AG09319 (cell line): ENCODE measurements around the gene KRT6B.

Experiments
- DNase-seq: peaks from one replicate; pipeline ENCODE4 v3.0.0-alpha.2; 2010; ENCODE audit warnings: low read depth; ENCODE audit errors: extremely low read depth
- TF ChIP-seq, protein P1 (sequence below): IDR thresholded peaks from 2 replicates; pipeline ENCODE4 v1.5.1; 2011; ENCODE audit warnings: low read depth, mild to moderate bottlenecking, inconsistent platforms, low read length, moderate library complexity

KRT6B gene

DNA sequence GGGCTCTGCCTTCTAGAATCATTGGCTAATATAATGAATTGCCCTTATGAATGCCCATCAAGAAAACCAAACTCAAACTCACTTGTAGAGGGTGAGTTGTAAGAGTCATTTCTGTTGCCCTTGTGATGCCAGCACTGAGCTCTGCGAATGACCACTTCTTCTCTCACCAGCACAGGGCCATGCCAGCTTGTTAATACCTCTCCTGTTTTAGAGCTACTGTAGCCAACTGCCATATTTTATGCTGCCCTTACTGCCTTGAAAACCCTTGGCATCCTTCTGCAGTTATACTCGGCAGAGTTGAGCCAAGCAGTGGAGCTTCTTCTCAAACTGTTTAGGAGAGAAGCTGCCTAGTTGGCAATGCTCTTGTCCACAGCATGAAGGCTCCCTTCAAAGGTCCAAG, 25.9 kb downstream of the KRT6B start:
- DNase-seq, result no peak
- TF ChIP-seq, protein P1, sequence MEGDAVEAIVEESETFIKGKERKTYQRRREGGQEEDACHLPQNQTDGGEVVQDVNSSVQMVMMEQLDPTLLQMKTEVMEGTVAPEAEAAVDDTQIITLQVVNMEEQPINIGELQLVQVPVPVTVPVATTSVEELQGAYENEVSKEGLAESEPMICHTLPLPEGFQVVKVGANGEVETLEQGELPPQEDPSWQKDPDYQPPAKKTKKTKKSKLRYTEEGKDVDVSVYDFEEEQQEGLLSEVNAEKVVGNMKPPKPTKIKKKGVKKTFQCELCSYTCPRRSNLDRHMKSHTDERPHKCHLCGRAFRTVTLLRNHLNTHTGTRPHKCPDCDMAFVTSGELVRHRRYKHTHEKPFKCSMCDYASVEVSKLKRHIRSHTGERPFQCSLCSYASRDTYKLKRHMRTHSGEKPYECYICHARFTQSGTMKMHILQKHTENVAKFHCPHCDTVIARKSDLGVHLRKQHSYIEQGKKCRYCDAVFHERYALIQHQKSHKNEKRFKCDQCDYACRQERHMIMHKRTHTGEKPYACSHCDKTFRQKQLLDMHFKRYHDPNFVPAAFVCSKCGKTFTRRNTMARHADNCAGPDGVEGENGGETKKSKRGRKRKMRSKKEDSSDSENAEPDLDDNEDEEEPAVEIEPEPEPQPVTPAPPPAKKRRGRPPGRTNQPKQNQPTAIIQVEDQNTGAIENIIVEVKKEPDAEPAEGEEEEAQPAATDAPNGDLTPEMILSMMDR, result no peak

DNA sequence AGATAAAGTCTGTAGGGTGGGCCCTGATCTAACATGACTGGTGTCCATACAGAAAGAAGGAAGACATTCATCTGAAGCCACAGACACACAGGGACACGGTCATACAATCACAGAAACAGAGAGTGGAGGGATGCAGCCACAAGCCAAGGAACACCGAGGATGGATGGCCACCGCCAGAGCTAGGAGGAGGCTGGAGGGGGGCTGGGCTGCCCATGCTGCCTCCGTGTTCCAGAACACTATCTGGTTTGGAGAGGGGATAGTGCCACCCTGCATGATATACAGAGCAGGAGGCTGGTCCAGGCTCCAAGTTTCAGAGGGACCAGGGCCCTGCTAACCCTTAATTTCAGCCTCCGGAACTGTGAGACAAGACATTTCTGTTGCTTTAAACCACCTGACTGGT, 26.5 kb downstream of the KRT6B start:
- TF ChIP-seq, protein P1, result no peak
- no peak for DNase-seq

DNA sequence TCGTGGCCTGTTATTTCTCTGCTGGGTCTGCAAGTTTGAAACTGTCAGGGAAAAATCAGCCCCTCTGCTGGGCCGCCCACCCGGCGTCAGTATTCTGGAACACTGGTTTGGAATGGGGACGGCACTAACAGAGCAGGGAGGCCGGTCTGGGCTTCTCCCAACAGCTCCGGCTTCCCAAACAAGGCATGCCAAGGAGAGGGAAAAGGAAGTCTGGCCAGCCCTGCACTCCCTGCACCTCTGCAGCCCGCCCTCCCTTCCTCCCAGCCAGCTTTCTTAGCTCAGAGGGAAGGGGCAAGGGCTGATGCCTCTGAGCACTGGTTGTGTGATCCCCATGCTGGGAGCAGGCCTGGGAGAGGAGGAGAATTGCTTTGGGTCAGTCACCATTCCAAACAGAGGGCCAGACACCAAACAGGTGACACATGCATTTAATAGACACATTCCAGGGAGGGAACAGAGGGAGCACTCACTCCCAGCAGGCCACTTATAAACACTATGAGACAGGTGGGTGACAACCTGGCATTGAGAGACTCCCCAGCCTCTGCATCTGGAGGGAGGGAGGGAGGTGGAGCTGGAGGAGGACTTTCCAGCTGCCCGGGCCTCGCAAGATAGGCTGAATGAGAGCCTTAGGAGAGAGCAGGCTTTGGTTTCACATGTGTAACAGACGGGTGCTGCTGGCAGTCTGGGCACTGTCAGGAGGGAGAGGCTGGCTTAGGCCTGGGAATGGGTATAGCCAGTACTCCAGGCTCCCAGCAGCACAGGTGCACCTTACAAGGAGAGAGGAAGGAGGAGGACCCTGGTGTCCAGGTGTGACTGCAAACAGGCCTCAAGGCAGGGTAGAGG, 28.1 kb downstream of the KRT6B start:
- TF ChIP-seq, protein P1, result no peak
- DNase-seq, result no peak

DNA sequence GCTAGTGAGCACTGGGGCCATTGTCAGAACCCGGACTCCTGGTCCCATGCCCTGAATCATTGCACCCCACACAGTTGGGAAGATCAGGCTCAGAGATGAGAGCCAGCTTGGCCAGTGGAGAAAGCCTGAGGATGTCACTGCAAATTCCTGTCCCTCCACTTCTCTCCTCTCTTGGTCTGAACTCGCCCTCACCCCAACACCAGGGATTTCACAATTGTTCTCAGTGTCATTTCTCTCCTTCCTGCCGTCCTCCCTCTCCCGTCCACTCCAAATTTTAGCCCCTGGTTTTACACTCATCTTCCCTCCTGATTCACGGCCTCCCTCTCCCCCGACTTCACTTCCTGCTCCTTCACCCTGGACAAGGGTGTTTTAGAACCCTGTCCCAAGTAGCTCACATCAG, 28.9 kb downstream of the KRT6B start:
- TF ChIP-seq, protein P1, result no peak

DNA sequence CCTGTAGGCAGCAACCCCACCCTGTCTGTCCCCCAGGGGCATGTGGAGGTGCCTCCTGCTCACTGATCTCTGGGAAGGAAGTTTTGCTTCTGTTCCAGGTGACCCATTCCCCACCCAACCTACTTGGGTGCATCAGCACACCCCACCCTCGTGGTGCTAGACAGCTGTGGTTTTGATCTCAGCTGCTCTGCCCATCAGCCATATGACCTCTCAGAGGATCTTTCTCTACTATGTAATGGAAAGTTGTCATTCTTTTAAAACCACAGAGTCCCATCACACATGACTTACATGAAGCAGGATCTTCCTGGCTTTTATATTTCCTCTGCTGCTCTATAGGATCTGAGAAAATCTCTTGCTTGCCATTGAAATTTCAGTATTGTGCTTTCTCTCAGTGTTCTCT, 32.3 kb downstream of the KRT6B start:
- TF ChIP-seq, protein P1, result no peak
- DNase-seq, result no peak

More for the DNA sequence above, 28.9 kb downstream of the KRT6B start:
- DNase-seq, result no peak

DNA sequence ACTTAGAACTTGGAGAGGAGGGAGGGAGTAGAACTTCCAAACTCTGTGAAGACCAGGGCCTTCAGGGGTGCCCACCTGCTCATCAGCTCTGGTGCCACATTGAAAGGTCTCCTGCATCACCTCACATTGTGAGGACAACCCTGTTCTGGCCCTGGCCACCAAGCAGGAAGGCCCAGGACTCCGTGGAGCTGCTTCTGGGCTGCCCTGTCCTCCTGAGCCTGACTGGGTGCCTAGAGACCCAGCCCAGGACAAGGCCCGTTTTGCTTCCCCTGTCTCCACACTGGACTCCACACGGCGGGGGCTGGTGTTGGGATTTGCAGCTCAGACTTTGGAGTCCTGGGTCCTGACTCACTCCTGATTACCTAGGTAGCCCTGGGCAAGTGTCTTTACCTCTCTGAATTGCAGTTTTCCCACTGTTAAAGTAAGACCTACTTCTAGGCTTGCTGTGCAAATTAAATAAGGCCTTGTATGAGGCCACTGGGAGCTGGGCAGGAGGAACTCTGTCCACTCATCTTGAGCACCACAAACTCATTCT, 33.3 kb downstream of the KRT6B start:
- TF ChIP-seq, protein P1, result no peak
- no peak for DNase-seq

DNA sequence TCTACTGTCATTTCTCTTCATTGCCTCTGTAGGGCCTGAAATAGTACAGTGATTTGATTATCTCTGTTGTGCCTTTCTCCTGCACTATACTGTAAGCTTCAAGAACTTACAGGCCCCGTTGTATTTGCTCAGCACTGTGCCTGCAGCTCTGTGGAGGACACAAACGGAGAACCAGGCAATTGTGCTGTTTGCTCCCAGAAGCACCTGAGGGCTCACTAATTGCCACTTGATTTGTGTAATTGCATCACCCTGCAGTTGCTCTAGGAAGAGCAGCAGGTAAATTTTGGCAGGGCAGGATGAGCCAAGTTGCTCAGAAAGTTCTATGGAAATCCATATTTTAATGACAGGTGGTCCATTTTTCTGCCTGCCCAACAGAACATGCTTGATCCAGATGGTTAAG, 34.2 kb downstream of the KRT6B start:
- no peak for DNase-seq
- TF ChIP-seq, protein P1, result no peak
